NCI-H345 (cell line): ENCODE data around the gene CCDC78.
"Not testable (repeated sequence)": the region's sequence is repeated elsewhere in the genome, so short reads cannot be mapped to it uniquely, and the experiment has no call there.

Experiments
- DNase-seq: peaks from one replicate; lab custom pipeline; 2025; lab: John Stamatoyannopoulos, UW

The CCDC78 gene

DNA sequence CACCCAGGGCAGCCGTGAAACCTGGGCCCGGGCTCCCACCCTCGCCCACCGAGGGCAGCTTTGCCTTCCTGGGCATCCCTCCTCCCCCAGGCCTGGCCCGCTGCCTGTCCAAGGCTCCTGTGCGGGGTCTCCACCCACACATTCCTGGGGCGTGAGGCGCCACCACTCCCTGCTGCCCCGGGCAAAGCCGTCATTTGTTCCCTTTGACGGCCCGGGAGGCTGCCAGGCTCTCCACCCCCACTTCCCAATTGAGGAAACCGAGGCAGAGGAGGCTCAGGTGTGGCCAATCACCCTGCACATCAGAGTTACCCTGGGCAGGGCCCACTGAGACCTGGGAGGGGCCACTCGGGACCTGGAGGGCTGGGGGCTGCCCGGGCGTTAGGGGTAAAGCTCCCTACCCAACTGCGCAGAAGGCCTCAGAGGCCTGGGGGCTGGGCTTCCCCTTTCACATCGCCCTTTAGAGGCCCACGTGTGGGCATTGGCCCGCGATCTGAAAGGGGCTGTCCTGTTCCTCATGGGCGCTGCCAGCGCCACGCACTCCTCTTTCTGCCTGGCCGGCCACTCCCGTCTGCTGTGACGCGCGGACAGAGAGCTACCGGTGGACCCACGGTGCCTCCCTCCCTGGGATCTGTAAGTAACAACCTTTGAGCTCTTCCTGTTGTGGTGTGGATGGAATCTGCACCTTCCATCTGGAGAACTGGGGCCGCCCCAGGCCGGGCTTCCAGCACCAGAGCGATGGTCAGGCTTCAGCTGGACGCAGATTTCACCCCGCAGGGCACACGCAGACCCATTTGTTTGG lies 34.5 kb upstream of the CCDC78 start, which contains the start of gene MSLN:
MSLN (plus strand) TSS at position 190 of the 799 bp plus-strand sequence. CDS start 1,947 bp downstream, outside the sequence.
- no peak for DNase-seq

GRCh38 chr16:760065-760464 lies 33.8 kb upstream of the CCDC78 start:
- DNase-seq, result no peak

- no peak for DNase-seq
These were observed 33.1 kb upstream of the CCDC78 start for GRCh38 chr16:759110-759910.

- no peak for DNase-seq
These were observed 30.2 kb upstream of the CCDC78 start for GRCh38 chr16:756428-756827.

GRCh38 chr16:754656-755055 lies 28.4 kb upstream of the CCDC78 start:
- DNase-seq, result no peak

DNA sequence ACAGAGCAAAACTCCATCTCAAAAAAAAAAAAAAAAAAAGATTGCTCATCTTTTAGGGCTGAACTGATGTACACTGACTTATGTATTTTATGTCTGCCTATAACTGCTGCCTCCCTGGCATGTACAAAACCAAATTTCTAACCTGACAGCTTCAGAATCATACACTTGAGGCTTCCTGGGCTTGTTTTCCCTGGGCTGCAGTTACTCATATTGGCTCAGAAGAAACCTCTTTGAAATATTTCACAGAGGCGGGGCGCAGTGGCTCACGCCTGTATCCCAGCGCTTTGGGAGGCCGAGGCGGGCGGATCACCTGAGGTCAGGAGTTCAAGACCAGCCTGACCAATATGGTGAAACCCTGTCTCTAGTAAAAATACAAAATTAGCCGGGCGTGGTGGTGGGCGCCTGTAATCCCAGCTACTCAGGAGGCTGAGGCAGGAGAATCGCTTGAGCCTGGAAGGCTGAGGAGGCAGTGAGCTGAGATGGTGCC lies 27.9 kb upstream of the CCDC78 start:
- not testable (repeated sequence) for DNase-seq

- no peak for DNase-seq
These were observed 25.7 kb upstream of the CCDC78 start for GRCh38 chr16:752007-752312.

- DNase-seq, result no peak
These were observed 25.1 kb upstream of the CCDC78 start for GRCh38 chr16:751152-752006.

DNA sequence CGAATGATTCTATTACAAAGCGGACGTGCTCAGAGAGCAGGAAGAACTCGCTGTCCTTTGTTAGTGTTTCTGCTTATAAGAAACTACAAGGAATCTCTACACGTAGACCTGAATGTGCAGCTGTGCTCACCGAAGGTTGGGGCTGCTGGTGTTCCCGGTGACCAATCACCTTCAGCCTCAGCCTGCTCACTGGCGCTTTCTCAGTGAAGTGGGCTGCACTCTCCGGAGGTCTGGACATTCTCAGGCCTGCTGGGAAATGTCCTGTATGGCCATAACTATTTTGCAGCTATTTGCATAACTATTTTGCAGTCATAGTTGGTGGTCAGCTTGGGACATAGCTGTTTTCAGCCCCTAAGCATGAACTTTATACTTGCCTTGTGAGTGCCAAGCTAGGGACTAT lies 24.2 kb upstream of the CCDC78 start:
- no peak for DNase-seq

- no peak for DNase-seq
These were observed 22.8 kb upstream of the CCDC78 start for GRCh38 chr16:749010-749409.

GRCh38 chr16:747978-748746 lies 21.9 kb upstream of the CCDC78 start:
- no peak for DNase-seq

GRCh38 chr16:746637-747036 lies 20.4 kb upstream of the CCDC78 start:
- DNase-seq, result no peak

DNA sequence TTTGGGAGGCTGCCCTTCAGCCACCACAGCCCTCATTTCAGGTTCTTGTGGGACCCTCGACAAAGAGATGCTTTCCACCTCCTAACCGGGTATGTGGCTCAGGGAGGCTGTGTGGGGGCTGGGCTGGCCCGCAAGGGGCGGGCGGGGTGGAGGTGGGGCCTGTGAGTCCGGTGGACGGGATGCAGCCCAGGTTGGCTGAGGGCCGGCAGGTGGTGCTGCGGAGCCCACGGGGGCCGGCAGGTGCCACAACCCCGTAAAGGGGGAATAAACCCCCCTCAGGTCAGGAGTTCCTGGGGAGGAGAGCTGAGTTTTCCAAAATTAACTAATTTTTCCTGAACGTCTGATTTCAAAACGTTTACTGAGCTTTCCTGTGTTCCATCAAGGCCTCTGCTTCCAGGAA lies 19.5 kb upstream of the CCDC78 start:
- peak; percentile 16 for DNase-seq

GRCh38 chr16:743794-744500 lies 17.7 kb upstream of the CCDC78 start:
- DNase-seq, result no peak

DNA sequence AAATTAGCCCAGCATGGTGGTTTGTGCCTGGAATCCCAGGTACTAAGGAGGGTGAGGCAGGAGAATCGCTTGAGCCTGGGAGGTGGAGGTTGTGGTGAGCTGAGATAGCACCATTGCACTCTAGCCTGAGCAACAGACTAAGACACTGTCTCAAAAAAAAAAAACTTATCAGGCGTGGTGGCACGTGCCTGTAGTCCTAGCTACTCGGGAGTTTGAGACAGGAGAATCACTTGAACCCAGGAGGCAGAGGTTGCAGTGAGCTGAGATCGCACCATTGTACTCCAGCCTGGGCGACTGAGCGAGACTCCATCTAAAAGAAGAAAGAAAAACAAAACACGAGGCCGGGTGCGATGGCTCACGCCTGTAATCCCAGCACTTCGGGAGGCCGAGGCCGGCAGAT lies 16.7 kb upstream of the CCDC78 start:
- not testable (repeated sequence) for DNase-seq

GRCh38 chr16:741986-742629 lies 15.9 kb upstream of the CCDC78 start:
- DNase-seq, result no peak

DNA sequence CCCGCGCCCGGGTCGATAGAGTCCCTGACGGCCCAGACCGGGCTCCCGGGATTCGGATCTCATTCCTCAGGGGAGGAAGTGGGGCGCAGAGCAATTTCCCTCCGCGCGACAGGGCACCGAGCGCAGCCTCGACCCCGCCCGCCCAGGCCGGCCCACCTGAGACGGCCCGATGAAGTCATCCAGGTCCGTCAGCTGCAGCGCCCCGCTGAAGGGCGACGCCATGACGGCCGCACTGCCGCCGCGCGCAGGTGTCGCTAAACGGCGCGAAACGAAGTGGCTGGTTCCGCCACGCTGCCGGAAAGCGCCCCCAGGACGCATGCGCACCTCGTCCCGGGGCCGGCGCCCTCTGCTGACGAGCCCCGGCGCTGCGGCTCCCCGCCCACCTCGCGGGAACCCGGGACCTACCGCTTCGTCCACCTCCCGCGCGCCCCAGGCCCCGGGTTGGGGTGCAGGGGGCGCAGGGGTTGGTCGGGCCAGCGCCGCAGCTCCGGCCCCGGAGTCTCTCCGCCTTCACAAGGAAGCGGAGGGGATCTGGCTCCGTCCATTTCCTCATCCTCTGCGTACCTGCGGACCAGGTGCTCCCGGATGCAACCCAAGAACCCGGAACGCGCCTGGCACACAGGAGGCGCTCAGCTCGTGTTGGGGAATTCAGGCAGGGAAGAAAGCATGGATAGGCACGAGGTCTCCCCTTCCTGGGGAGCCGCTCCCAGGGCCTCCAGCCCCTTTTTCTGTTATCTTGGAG lies 14.7 kb upstream of the CCDC78 start, which contains the start of gene CIAO3:
CIAO3 (minus strand) TSS at position 234 of the 742 bp plus-strand sequence; CDS start at position 222, 12 bp downstream.
- DNase-seq, result peak; percentile 91

- DNase-seq, result no peak
These were observed 14.2 kb upstream of the CCDC78 start for GRCh38 chr16:740459-740763.
